ENCODE measurements around the gene PSMD4. TPM values are rescaled to one million over a fixed set of nuclear protein-coding genes. Genes with fewer than 3 reads are reported as not detected.

PSMD4 gene
- total and polyA plus RNA-seq, 2 donors (not counting 1 experiment from before 2014, with no cell fraction given) = 136 to 142 TPM

DNA sequence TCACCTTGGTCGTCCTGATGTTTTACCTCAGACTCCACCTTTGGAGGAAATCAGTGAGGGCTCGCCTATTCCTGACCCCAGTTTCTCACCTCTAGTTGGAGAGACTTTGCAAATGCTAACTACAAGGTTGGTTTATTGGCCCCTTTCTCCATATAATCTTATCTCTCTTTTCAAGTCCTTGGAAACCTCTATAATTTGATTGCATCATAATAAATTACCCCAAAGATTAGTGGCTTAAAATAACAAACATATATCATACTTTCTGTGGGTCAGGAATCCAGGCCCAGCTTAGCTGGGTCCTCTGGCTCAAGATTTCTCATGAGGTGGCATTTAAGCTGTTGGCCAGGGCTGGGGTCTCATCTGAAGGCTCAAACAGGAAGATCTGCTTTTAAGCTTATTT lies 12.1 kb upstream of the PSMD4 start:
- DNase-seq (no peak), ATAC-seq (ENCODE audit: low read depth) (no peak)
- Histone ChIP-seq H3K4me2 (replicated peaks; ENCODE audit: low read depth, low read length, poor library complexity, severe bottlenecking) (no peak overlapping the region), H3K9me3 (ENCODE audit: control extremely low read depth in 1 of 3, control insufficient read depth in 2 of 3, insufficient read depth in 1 of 3, low read length in 2 of 3) (no peaks in the 10 kb centered on the region), H3K79me2 (ENCODE audit: control insufficient read depth, insufficient read depth, low read length) (no peaks in the 10 kb centered on the region), H3K27me3 (replicated peaks in 1 of 4; ENCODE audit: control extremely low read depth in 1 of 4, control insufficient read depth in 3 of 4, insufficient read depth in 4 of 4, low read length in 3 of 4) (no peaks in the 10 kb centered on the region), H3K9ac (ENCODE audit: low read length) (no peak overlapping the region), H3K4me3 (ENCODE audit: control extremely low read depth in 1 of 5, extremely low read depth in 1 of 5, insufficient read depth in 1 of 5, low read depth in 2 of 5, low read length in 4 of 5) (no peak overlapping the region), H3K4me1 (ENCODE audit: control insufficient read depth in 2 of 2, insufficient read depth in 2 of 2, low read length in 2 of 2) (peaks cover 4 to 7% of the 10 kb centered on the region in 2 donors), H4K20me1 (ENCODE audit: control insufficient read depth, insufficient read depth, low read length, poor library complexity, severe bottlenecking) (no peaks in the 10 kb centered on the region), H3K27ac (ENCODE audit: low read length in 2 of 2) (no peak overlapping the region), H3K36me3 (replicated peaks in 1 of 2; ENCODE audit: control extremely low read depth in 1 of 2, control insufficient read depth in 1 of 2, extremely low read depth in 1 of 2, insufficient read depth in 2 of 2, low read length in 1 of 2) (peaks cover 13 to 80% of the 10 kb centered on the region in 2 experiments), H2AFZ (ENCODE audit: insufficient read depth, low read depth, low read length, poor library complexity, severe bottlenecking) (no peak overlapping the region)
- Mint-ChIP-seq H3K27ac (no peak overlapping the region), H3K27me3 (no peaks in the 10 kb centered on the region), H3K4me3 (no peak overlapping the region), H3K4me1 (peaks cover 9% of the 10 kb centered on the region), H3K9me3 (ENCODE audit: insufficient read depth) (no peaks in the 10 kb centered on the region)
- CTCF ChIA-PET = interaction anchor here (2.5 kb wide), 1 partner anchor 143 kb away, joined by 9 read pairs; no protein-coding TSS in a partner anchor
- 100% methylated on average over 2 of the region's 2 CpGs for WGBS (ENCODE audit: insufficient coverage)
- TF ChIP-seq, protein P1, sequence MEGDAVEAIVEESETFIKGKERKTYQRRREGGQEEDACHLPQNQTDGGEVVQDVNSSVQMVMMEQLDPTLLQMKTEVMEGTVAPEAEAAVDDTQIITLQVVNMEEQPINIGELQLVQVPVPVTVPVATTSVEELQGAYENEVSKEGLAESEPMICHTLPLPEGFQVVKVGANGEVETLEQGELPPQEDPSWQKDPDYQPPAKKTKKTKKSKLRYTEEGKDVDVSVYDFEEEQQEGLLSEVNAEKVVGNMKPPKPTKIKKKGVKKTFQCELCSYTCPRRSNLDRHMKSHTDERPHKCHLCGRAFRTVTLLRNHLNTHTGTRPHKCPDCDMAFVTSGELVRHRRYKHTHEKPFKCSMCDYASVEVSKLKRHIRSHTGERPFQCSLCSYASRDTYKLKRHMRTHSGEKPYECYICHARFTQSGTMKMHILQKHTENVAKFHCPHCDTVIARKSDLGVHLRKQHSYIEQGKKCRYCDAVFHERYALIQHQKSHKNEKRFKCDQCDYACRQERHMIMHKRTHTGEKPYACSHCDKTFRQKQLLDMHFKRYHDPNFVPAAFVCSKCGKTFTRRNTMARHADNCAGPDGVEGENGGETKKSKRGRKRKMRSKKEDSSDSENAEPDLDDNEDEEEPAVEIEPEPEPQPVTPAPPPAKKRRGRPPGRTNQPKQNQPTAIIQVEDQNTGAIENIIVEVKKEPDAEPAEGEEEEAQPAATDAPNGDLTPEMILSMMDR (IDR thresholded peaks at IDR 0.05) = no peak
- no peak for TF ChIP-seq EZH2 (IDR thresholded peaks at IDR 0.05; ENCODE audit: borderline replicate concordance, insufficient read depth, low read depth, low read length, poor library complexity, severe bottlenecking)
- POLR2A ChIA-PET = no interaction called here
- intact Hi-C loops (cut with micrococcal nuclease) = no loop called here

DNA sequence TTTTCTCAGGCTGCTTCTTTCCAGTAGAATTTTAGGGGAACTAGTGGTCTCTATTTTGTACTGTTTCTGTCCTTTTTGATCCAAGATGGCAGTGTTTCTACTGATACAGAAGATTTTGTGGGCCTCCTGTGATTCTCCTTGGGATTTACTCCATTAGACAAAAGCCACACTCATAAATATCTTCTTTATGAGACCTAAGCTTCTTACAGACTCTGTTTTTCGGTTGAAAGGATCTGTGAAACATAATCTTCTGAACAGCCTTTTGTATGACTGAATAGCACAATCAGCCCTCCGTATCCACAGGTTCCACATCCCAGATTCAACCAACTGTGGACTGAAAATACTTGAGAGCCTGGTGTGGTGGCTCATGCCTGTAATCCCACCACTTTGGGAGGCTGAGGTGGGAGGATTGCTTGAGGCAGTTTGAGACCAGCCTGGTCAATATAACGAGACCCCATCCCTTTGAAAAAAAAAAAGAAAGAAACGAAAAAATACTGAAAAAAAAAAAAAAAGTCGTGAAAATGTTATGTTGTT lies 10.8 kb upstream of the PSMD4 start:
- ATAC-seq (ENCODE audit: low read depth) (no peak), DNase-seq (no peak)
- H3K36me3 ChIP-seq (replicated peaks in 1 of 2; ENCODE audit: control extremely low read depth in 1 of 2, control insufficient read depth in 1 of 2, extremely low read depth in 1 of 2, insufficient read depth in 2 of 2, low read length in 1 of 2) = peaks cover 15 to 82% of the 10 kb centered on the region in 2 experiments
- Mint-ChIP-seq H3K27ac (no peak overlapping the region), H3K27me3 (no peaks in the 10 kb centered on the region), H3K4me1 (no peaks in the 10 kb centered on the region), H3K4me3 (no peak overlapping the region), H3K9me3 (ENCODE audit: insufficient read depth) (no peaks in the 10 kb centered on the region)
- H3K27ac ChIP-seq (ENCODE audit: low read length in 2 of 2) = no peak overlapping the region
- intact Hi-C loops (cut with micrococcal nuclease) = no loop called here
- no peaks in the 10 kb centered on the region for H3K9me3 ChIP-seq (ENCODE audit: control extremely low read depth in 1 of 3, control insufficient read depth in 2 of 3, insufficient read depth in 1 of 3, low read length in 2 of 3)
- no peaks in the 10 kb centered on the region for H3K27me3 ChIP-seq (replicated peaks in 1 of 4; ENCODE audit: control extremely low read depth in 1 of 4, control insufficient read depth in 3 of 4, insufficient read depth in 4 of 4, low read length in 3 of 4)
- ChIA-PET POLR2A (no interaction called here), CTCF (interaction anchor here (2.5 kb wide), 1 partner anchor 144 kb away, joined by 9 read pairs; no protein-coding TSS in a partner anchor)
- H3K4me1 ChIP-seq (ENCODE audit: control insufficient read depth in 2 of 2, insufficient read depth in 2 of 2, low read length in 2 of 2) = no peaks in the 10 kb centered on the region
- H3K9ac ChIP-seq (ENCODE audit: low read length) = no peak overlapping the region
- WGBS (ENCODE audit: insufficient coverage) = no CpG with 5 or more reads among the region's 5 CpGs
- H3K4me2 ChIP-seq (replicated peaks; ENCODE audit: low read depth, low read length, poor library complexity, severe bottlenecking) = no peak overlapping the region
- no peak overlapping the region for H3K4me3 ChIP-seq (ENCODE audit: control extremely low read depth in 1 of 5, extremely low read depth in 1 of 5, insufficient read depth in 1 of 5, low read depth in 2 of 5, low read length in 4 of 5)
- TF ChIP-seq, protein P1 (IDR thresholded peaks at IDR 0.05) = no peak
- no peak for TF ChIP-seq EZH2 (IDR thresholded peaks at IDR 0.05; ENCODE audit: borderline replicate concordance, insufficient read depth, low read depth, low read length, poor library complexity, severe bottlenecking)
- H2AFZ ChIP-seq (ENCODE audit: insufficient read depth, low read depth, low read length, poor library complexity, severe bottlenecking) = no peak overlapping the region
- H4K20me1 ChIP-seq (ENCODE audit: control insufficient read depth, insufficient read depth, low read length, poor library complexity, severe bottlenecking) = no peaks in the 10 kb centered on the region
- H3K79me2 ChIP-seq (ENCODE audit: control insufficient read depth, insufficient read depth, low read length) = no peaks in the 10 kb centered on the region

All from B cell (primary cell).